ENCODE results near the gene CHADL.

- TF ChIP-seq CTCF (IDR thresholded peaks at IDR 0.05): no peak
- TF ChIP-seq POLR2A (IDR thresholded peaks at IDR 0.05): no peak
These were observed 35.5 kb downstream of the CHADL start, which contains the start of gene L3MBTL2 for GRCh38 chr22:41204992-41205900.
